GM12878 (cell line): ENCODE results near the gene BDH1. TPM values are rescaled to one million over a fixed set of nuclear protein-coding genes. Genes with fewer than 3 reads are reported as not detected.

Experiments
- ATAC-seq: fragments of 200-7000 bp; cut with Tn5 transposase; 3 replicates; pipeline ENCODE4 v1.9.1; 2020; ENCODE audit warnings: mild to moderate bottlenecking, moderate library complexity
- BruUV-seq: library from RNA; stranded (reverse); fragments of 400-500 nt; replicated peaks from 2 replicates; lab custom pipeline; 2021; lab: Mats Ljungman, UMichigan
- CTCF ChIA-PET: fragments of 300-600 bp; sonication (Branson Sonifier 250); formaldehyde crosslinking; extraction: SDS; loops from one replicate; lab custom pipeline; 2021; ENCODE audit warnings: inconsistent platforms; lab: Yijun Ruan, JAX
- POLR2A ChIA-PET: fragments of 350-600 bp; formaldehyde crosslinking; extraction: SDS; loops from one replicate; lab custom pipeline; 2021; ENCODE audit warnings: inconsistent platforms; lab: Charles Lee
- RAD21 ChIA-PET: fragments of 300-600 bp; sonication (Branson Sonifier 250); formaldehyde crosslinking; loops from one replicate; lab custom pipeline; 2023; ENCODE audit warnings: antibody characterized with exemption; ENCODE audit not compliant: unreplicated experiment; lab: Charles Lee
- SMC1A ChIA-PET: fragments of 300-600 bp; sonication (Branson Sonifier 250); formaldehyde crosslinking; loops from one replicate; lab custom pipeline; 2023; ENCODE audit not compliant: unreplicated experiment, uncharacterized antibody; lab: Charles Lee
- DNase-seq: peaks from one replicate; pipeline ENCODE4 v3.0.0-alpha.2; 2011; ENCODE audit warnings: low read depth, low spot score
- FAIRE-seq: peaks from 3 replicates; lab custom pipeline; 2011; peaks lifted over from hg19 to GRCh38; lab: Jason Lieb, UNC
- H2AFZ ChIP-seq: 2 replicates; pipeline ENCODE4 v1.6.0; 2011; ENCODE audit warnings: low read depth, low read length, control low read depth; ENCODE audit not compliant: control insufficient read depth
- H3K27ac ChIP-seq: 2 replicates; pipeline ENCODE4 v1.5.1; 2011; ENCODE audit warnings: control low read depth; ENCODE audit not compliant: control insufficient read depth, insufficient read depth
- H3K27me3 ChIP-seq, 2 experiments: replicated peaks in 1 of 2; 2 replicates each; pipeline versions ENCODE4 v1.6.0 to v1.6.1; 2011; ENCODE audit warnings: low read length in 1 of 2; ENCODE audit not compliant: control insufficient read depth in 2 of 2, insufficient read depth in 2 of 2
- H3K36me3 ChIP-seq, 2 experiments: 2 replicates each; pipeline ENCODE4 v1.5.1; 2011; ENCODE audit warnings: low read length in 1 of 2; ENCODE audit not compliant: control insufficient read depth in 2 of 2, insufficient read depth in 2 of 2
- H3K4me1 ChIP-seq: 2 replicates; pipeline ENCODE4 v1.6.1; 2011; ENCODE audit warnings: mild to moderate bottlenecking, low read length, moderate library complexity, mixed read lengths; ENCODE audit not compliant: control insufficient read depth, insufficient read depth
- H3K4me2 ChIP-seq: 2 replicates; pipeline ENCODE4 v1.6.0; 2011; ENCODE audit warnings: control low read depth; ENCODE audit not compliant: control insufficient read depth, insufficient read depth
- H3K4me3 ChIP-seq: fragments of 200-600 bp; sonication (generic); 2 replicates; pipeline ENCODE4 v1.5.1; 2016
- H3K79me2 ChIP-seq: 2 replicates; pipeline ENCODE4 v1.6.0; 2011; ENCODE audit warnings: low read length; ENCODE audit not compliant: control insufficient read depth, insufficient read depth
- H3K9ac ChIP-seq: 2 replicates; pipeline ENCODE4 v1.8.0; 2011; ENCODE audit warnings: low read length, control low read depth, mixed read lengths; ENCODE audit not compliant: control insufficient read depth, insufficient read depth
- H3K9me3 ChIP-seq: replicated peaks from 3 replicates; pipeline ENCODE4 v1.5.1; 2011; ENCODE audit warnings: mild to moderate bottlenecking, low read length; ENCODE audit not compliant: control insufficient read depth, insufficient read depth
- H4K20me1 ChIP-seq: 2 replicates; pipeline ENCODE4 v1.6.0; 2011; ENCODE audit not compliant: control insufficient read depth, insufficient read depth
- CBFB ChIP-seq: IDR thresholded peaks from 2 replicates; pipeline ENCODE4 v1.6.1; 2016; ENCODE audit warnings: antibody characterized with exemption, low read depth
- CBX5 ChIP-seq: sonication (generic); IDR thresholded peaks from 2 replicates; pipeline ENCODE4 v1.6.1; 2016; ENCODE audit warnings: low read depth, moderate library complexity, mild to moderate bottlenecking, inconsistent platforms
- CEBPB ChIP-seq, 2 experiments: fragments of 150-350 bp in 1 of 2; IDR thresholded peaks; 2 replicates each; pipeline ENCODE4 v1.6.1; 2012 to 2014; ENCODE audit warnings: low read depth in 2 of 2, low read length in 2 of 2, borderline replicate concordance in 1 of 2, inconsistent platforms in 1 of 2
- CHD4 ChIP-seq: fragments of 200-600 bp; sonication (generic); IDR thresholded peaks from 2 replicates; pipeline ENCODE4 v1.6.1; 2016; ENCODE audit warnings: mild to moderate bottlenecking
- CREM ChIP-seq: IDR thresholded peaks from 2 replicates; pipeline ENCODE4 v1.6.1; 2014; ENCODE audit warnings: antibody characterized with exemption, low read depth
- ESRRA ChIP-seq: IDR thresholded peaks from 2 replicates; pipeline ENCODE4 v1.6.1; 2012; ENCODE audit warnings: mild to moderate bottlenecking, low read length, improper control_type of control experiment
- ETV6 ChIP-seq, 2 experiments: fragments of 450-650 bp in 1 of 2; IDR thresholded peaks in 1 of 2; conservative IDR thresholded peaks in 1 of 2; 2 replicates each; pipeline ENCODE4 v1.6.1; 2014; ENCODE audit warnings: antibody characterized with exemption in 1 of 2, borderline replicate concordance in 1 of 2, low read depth in 1 of 2, mild to moderate bottlenecking in 1 of 2, moderate library complexity in 1 of 2
- HDAC6 ChIP-seq: fragments of 200-600 bp; sonication (generic); IDR thresholded peaks from one replicate; pipeline ENCODE4 v1.8.0; 2017; ENCODE audit warnings: antibody characterized with exemption; ENCODE audit not compliant: unreplicated experiment
- NFIC ChIP-seq: IDR thresholded peaks from 2 replicates; pipeline ENCODE4 v1.6.1; 2012; ENCODE audit warnings: low read depth, mild to moderate bottlenecking, inconsistent platforms, low read length, moderate library complexity
- NR2C1 ChIP-seq: fragments of 450-650 bp; IDR thresholded peaks from 2 replicates; pipeline ENCODE4 v1.6.1; 2017; ENCODE audit warnings: antibody characterized with exemption, mild to moderate bottlenecking, moderate library complexity
- PAX5 ChIP-seq: IDR thresholded peaks from 2 replicates; pipeline ENCODE4 v1.6.1; 2011; ENCODE audit warnings: low read depth, low read length, borderline replicate concordance
- POLR2AphosphoS2 ChIP-seq: IDR thresholded peaks from 2 replicates; pipeline ENCODE4 v1.6.1; 2011; ENCODE audit warnings: low read depth, mild to moderate bottlenecking, low read length, improper control_type of control experiment, moderate library complexity
- POLR2AphosphoS5 ChIP-seq: IDR thresholded peaks from 2 replicates; pipeline ENCODE4 v1.6.1; 2011; ENCODE audit warnings: mild to moderate bottlenecking, low read length, inconsistent platforms
- SMAD5 ChIP-seq: IDR thresholded peaks from 2 replicates; pipeline ENCODE4 v1.6.1; 2016; ENCODE audit warnings: antibody characterized with exemption, low read depth
- SREBF1 ChIP-seq: IDR thresholded peaks from 2 replicates; pipeline ENCODE4 v1.6.1; 2012; ENCODE audit warnings: mild to moderate bottlenecking, low read length
- ZNF384 ChIP-seq: IDR thresholded peaks from 2 replicates; pipeline ENCODE4 v1.6.1; 2012; ENCODE audit warnings: low read depth, mild to moderate bottlenecking, low read length, improper control_type of control experiment, borderline replicate concordance
- WGBS: methylation state at CpG from one replicate; pipeline ENCODE4 v1.1.6; 2016; ENCODE audit warnings: low lambda C conversion rate; ENCODE audit not compliant: insufficient replicate concordance, insufficient coverage; ENCODE audit errors: missing lambda C conversion rate; 5-methylcytosine and 5-hydroxymethylcytosine counted together
- in situ Hi-C: fragments of 300-500 bp; cut with MboI; formaldehyde crosslinking; loops from 9 replicates; pipeline ENCODE4 v1.14.3; 2018; ENCODE audit warnings: mixed read lengths
- intact Hi-C: fragments of 100-400 bp; cut with micrococcal nuclease; formaldehyde crosslinking; loops from one replicate; pipeline ENCODE4 v1.14.2; 2022; ENCODE audit not compliant: unreplicated experiment
- polyA plus RNA-seq, 11 experiments: library from polyadenylated mRNA; depleted of rRNA in 4 of 11; unstranded in 6 of 11; stranded (reverse) in 5 of 11; fragments of >200 nt; fragmentation: Nextera tagmentation in 4 of 11; fragmentation: Illumina TruSeq in 1 of 11; extraction: Ambion mirVana in 4 of 11; extraction: Trizol in 1 of 11; gene quantifications; 1 replicate in 1 of 11; 2 replicates in 10 of 11; pipeline versions ENCODE4 v1.2.1 to v1.2.3, GENCODE V29; 2011 to 2016; ENCODE audit warnings: inconsistent platforms in 2 of 11, missing spikeins in 2 of 11, low read depth in 1 of 11
- total RNA-seq, 4 experiments: library from RNA; depleted of rRNA in 3 of 4; stranded (reverse); fragments of >200 nt in 3 of 4; fragmentation: Illumina TruSeq in 1 of 4; extraction: Trizol in 1 of 4; gene quantifications; 2 replicates each; pipeline versions ENCODE4 v1.2.1 to v1.2.3, GENCODE V29; 2013 to 2021
- TF ChIP-seq, protein P1 (sequence below): IDR thresholded peaks from 2 replicates; pipeline ENCODE4 v1.6.1; 2011; ENCODE audit warnings: low read depth, mild to moderate bottlenecking, low read length, moderate library complexity, borderline replicate concordance; ENCODE audit errors: extremely low read depth
- TF ChIP-seq, protein P2 (sequence below): fragments of 450-650 bp; IDR thresholded peaks from 2 replicates; pipeline ENCODE4 v1.6.1; 2017; ENCODE audit warnings: mild to moderate bottlenecking, moderate library complexity
- TF ChIP-seq, protein P3 (sequence below): fragments of 450-650 bp; conservative IDR thresholded peaks from 2 replicates; pipeline ENCODE4 v1.6.1; 2017; ENCODE audit warnings: mild to moderate bottlenecking, moderate library complexity

Gene BDH1
- total and polyA plus RNA-seq, 10 of the 15 experiments (the other 5 are each of a cell fraction or from before 2014, with no cell fraction given) = 11.3 to 84.5 (median 60.3) TPM

DNA sequence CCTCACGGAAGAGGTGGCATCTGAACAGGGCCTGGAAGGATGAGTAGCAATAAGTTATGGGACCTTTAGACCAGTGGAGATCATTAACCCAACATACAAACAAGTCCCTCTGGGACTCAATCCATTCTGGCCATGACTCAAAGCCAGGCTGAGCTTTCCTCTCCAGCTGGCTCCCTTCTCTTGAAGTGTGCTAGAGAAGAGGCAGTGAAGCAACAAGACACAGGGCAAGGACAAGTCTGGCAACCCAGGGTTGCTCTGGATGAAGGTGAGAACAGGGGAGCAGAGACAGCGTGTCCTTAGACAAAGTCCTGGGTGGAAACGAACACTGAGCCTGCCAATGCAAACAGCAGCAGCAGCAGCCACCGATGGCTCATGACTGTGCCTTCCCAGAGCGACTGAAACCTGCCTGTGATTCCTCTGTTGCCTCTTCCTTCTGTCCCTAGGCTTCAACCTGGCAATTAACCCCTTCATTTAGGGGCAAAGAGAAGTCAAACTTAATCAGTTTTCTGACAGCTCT lies 86.8 kb downstream of the BDH1 start:
- in situ Hi-C loops = no loop called here
- Histone ChIP-seq H4K20me1 (no peaks in the 10 kb centered on the region), H3K9me3 (no peaks in the 10 kb centered on the region), H3K9ac (no peak overlapping the region), H2AFZ (no peak overlapping the region), H3K36me3 (no peaks in the 10 kb centered on the region), H3K27me3 (peaks cover 0 to 2% of the 10 kb centered on the region in 2 experiments; a peak in 2 of 4 replicates), H3K79me2 (no peaks in the 10 kb centered on the region), H3K4me1 (no peaks in the 10 kb centered on the region), H3K4me3 (no peak overlapping the region), H3K27ac (no peak overlapping the region), H3K4me2 (no peak overlapping the region)
- FAIRE-seq (no peak), ATAC-seq (no peak; the same call in 2 of the 3 replicates), DNase-seq (no peak)
- CTCF ChIA-PET = no interaction called here
- no TSS peak for BruUV-seq
- SMC1A ChIA-PET = interaction anchor here (0.9 to 2.4 kb wide), 2 partner anchors 12 to 20 kb away, joined by 3 to 7 read pairs; no protein-coding TSS in a partner anchor
- intact Hi-C loops = no loop called here
- WGBS = 37% methylated on average over 5 of the region's 5 CpGs
- POLR2A ChIA-PET = no interaction called here
- RAD21 ChIA-PET = no interaction called here
- TF ChIP-seq, protein P1, sequence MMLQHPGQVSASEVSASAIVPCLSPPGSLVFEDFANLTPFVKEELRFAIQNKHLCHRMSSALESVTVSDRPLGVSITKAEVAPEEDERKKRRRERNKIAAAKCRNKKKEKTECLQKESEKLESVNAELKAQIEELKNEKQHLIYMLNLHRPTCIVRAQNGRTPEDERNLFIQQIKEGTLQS = no peak
- no peak for TF ChIP-seq NR2C1
- TF ChIP-seq CHD4 = no peak
- TF ChIP-seq CEBPB (IDR thresholded peaks at IDR 0.05; ENCODE audit: borderline replicate concordance in 1 of 2, low read depth in 2 of 2, low read length in 2 of 2) = no peak
- TF ChIP-seq ZNF384 = no peak
- TF ChIP-seq PAX5 = no peak
- TF ChIP-seq POLR2AphosphoS5 = no peak
- no peak for TF ChIP-seq ESRRA
- TF ChIP-seq CBX5 = no peak
- TF ChIP-seq, protein P2, sequence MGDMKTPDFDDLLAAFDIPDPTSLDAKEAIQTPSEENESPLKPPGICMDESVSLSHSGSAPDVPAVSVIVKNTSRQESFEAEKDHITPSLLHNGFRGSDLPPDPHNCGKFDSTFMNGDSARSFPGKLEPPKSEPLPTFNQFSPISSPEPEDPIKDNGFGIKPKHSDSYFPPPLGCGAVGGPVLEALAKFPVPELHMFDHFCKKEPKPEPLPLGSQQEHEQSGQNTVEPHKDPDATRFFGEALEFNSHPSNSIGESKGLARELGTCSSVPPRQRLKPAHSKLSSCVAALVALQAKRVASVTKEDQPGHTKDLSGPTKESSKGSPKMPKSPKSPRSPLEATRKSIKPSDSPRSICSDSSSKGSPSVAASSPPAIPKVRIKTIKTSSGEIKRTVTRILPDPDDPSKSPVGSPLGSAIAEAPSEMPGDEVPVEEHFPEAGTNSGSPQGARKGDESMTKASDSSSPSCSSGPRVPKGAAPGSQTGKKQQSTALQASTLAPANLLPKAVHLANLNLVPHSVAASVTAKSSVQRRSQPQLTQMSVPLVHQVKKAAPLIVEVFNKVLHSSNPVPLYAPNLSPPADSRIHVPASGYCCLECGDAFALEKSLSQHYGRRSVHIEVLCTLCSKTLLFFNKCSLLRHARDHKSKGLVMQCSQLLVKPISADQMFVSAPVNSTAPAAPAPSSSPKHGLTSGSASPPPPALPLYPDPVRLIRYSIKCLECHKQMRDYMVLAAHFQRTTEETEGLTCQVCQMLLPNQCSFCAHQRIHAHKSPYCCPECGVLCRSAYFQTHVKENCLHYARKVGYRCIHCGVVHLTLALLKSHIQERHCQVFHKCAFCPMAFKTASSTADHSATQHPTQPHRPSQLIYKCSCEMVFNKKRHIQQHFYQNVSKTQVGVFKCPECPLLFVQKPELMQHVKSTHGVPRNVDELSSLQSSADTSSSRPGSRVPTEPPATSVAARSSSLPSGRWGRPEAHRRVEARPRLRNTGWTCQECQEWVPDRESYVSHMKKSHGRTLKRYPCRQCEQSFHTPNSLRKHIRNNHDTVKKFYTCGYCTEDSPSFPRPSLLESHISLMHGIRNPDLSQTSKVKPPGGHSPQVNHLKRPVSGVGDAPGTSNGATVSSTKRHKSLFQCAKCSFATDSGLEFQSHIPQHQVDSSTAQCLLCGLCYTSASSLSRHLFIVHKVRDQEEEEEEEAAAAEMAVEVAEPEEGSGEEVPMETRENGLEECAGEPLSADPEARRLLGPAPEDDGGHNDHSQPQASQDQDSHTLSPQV = no peak
- no peak for TF ChIP-seq SMAD5
- TF ChIP-seq, protein P3, sequence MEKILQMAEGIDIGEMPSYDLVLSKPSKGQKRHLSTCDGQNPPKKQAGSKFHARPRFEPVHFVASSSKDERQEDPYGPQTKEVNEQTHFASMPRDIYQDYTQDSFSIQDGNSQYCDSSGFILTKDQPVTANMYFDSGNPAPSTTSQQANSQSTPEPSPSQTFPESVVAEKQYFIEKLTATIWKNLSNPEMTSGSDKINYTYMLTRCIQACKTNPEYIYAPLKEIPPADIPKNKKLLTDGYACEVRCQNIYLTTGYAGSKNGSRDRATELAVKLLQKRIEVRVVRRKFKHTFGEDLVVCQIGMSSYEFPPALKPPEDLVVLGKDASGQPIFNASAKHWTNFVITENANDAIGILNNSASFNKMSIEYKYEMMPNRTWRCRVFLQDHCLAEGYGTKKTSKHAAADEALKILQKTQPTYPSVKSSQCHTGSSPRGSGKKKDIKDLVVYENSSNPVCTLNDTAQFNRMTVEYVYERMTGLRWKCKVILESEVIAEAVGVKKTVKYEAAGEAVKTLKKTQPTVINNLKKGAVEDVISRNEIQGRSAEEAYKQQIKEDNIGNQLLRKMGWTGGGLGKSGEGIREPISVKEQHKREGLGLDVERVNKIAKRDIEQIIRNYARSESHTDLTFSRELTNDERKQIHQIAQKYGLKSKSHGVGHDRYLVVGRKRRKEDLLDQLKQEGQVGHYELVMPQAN = no peak
- no peak for TF ChIP-seq NFIC
- TF ChIP-seq POLR2AphosphoS2 = no peak
- no peak for TF ChIP-seq HDAC6
- TF ChIP-seq CBFB = no peak
- no peak for TF ChIP-seq CREM
- no peak for TF ChIP-seq SREBF1
- no peak for TF ChIP-seq ETV6 (conservative IDR thresholded peaks at IDR 0.05 in 1 of 2, IDR thresholded peaks at IDR 0.05 in 1 of 2; ENCODE audit: borderline replicate concordance in 1 of 2, low read depth in 1 of 2)
